Breast epithelium (tissue), 4 donors: ENCODE measurements around the gene USP2. TPM values are rescaled to one million over a fixed set of nuclear protein-coding genes. Genes with fewer than 3 reads are reported as not detected.

Experiments used
- DNase-seq, 2 donors: peaks; one replicate each; pipeline ENCODE4 v3.0.0-alpha.2; 2019; ENCODE audit warnings: low spot score in 2 of 2
- H3K27ac ChIP-seq, 2 donors: fragments of 200-600 bp; sonication (generic) in 1 of 2; one replicate each; pipeline ENCODE4 v1.5.1; 2016 to 2019; ENCODE audit warnings: mild to moderate bottlenecking in 1 of 2
- H3K27me3 ChIP-seq, 2 donors: fragments of 200-600 bp; sonication (generic) in 1 of 2; one replicate each; pipeline versions ENCODE4 v1.5.1 to v1.6.0; 2017 to 2019; ENCODE audit warnings: control low read depth in 1 of 2, mild to moderate bottlenecking in 1 of 2
- H3K36me3 ChIP-seq: fragments of 200-600 bp; one replicate; pipeline ENCODE4 v1.5.1; 2019
- H3K4me1 ChIP-seq, 2 donors: fragments of 200-600 bp; sonication (generic); one replicate each; pipeline ENCODE4 v1.5.1; 2016 to 2019; ENCODE audit warnings: control low read depth in 1 of 2
- H3K4me3 ChIP-seq, 3 donors: fragments of 200-600 bp; sonication (generic); 1 replicate in 2 of 3; 2 replicates in 1 of 3; pipeline ENCODE4 v1.5.1; 2016 to 2019; ENCODE audit warnings: mild to moderate bottlenecking in 3 of 3, moderate library complexity in 2 of 3
- H3K9me3 ChIP-seq, 2 donors: fragments of 200-600 bp; sonication (generic) in 1 of 2; one replicate each; pipeline ENCODE4 v1.5.1; 2016 to 2019; ENCODE audit warnings: control low read depth in 1 of 2
- CTCF ChIP-seq, 3 donors: fragments of 450-650 bp; IDR thresholded peaks; one replicate each; pipeline ENCODE4 v1.5.1; 2016 to 2017; ENCODE audit warnings: antibody characterized with exemption in 3 of 3, mild to moderate bottlenecking in 3 of 3, moderate library complexity in 3 of 3
- POLR2A ChIP-seq: fragments of 450-650 bp; IDR thresholded peaks from one replicate; pipeline ENCODE4 v1.6.1; 2016; ENCODE audit warnings: antibody characterized with exemption, mild to moderate bottlenecking, moderate library complexity
- POLR2AphosphoS5 ChIP-seq, 3 donors: sonication (generic); formaldehyde crosslinking; IDR thresholded peaks; one replicate each; pipeline ENCODE4 v1.6.1; 2017; ENCODE audit warnings: antibody characterized with exemption in 3 of 3
- intact Hi-C: fragments of 100-400 bp; cut with DNase I; formaldehyde crosslinking; loops from one replicate; pipeline ENCODE4 v1.15.1; 2023; ENCODE audit warnings: low total_unique reads
- total RNA-seq, 3 donors: library from RNA; depleted of rRNA; stranded (reverse); fragments of >200 nt; gene quantifications; one replicate each; pipeline ENCODE4 v1.1.0, GENCODE V29; 2016

Gene USP2
- total RNA-seq, 3 donors from 2014 or later = 0.48 to 3.8 (median 2.0) TPM

- H3K4me3 ChIP-seq = no peak overlapping the region
- H3K27me3 ChIP-seq = peaks cover 0 to 2% of the 10 kb centered on the region in 2 donors
- intact Hi-C loops = no loop called here
- TF ChIP-seq CTCF (IDR thresholded peaks at IDR 0.05) (no peak), POLR2A (no peak), POLR2AphosphoS5 (IDR thresholded peaks at IDR 0.05) (no peak)
- H3K4me1 ChIP-seq = peaks cover 8 to 16% of the 10 kb centered on the region in 2 donors
- no peaks in the 10 kb centered on the region for H3K36me3 ChIP-seq
- H3K27ac ChIP-seq = no peak overlapping the region
- no peaks in the 10 kb centered on the region for H3K9me3 ChIP-seq
- no peak for DNase-seq
These were observed 44.6 kb downstream of the USP2 start for GRCh38 chr11:119336744-119337469.

GRCh38 chr11:119335655-119336543 lies 45.6 kb downstream of the USP2 start:
- H3K4me1 ChIP-seq = peaks cover 8 to 16% of the 10 kb centered on the region in 2 donors
- TF ChIP-seq POLR2AphosphoS5 (IDR thresholded peaks at IDR 0.05) (no peak), CTCF (IDR thresholded peaks at IDR 0.05) (no peak), POLR2A (no peak)

GRCh38 chr11:119335091-119335654 lies 46.3 kb downstream of the USP2 start:
- no peaks in the 10 kb centered on the region for H3K9me3 ChIP-seq
- H3K27ac ChIP-seq = peak overlapping the region; percentile 94 to 95
- no peak for TF ChIP-seq POLR2AphosphoS5 (IDR thresholded peaks at IDR 0.05)
- no peak for TF ChIP-seq POLR2A
- no peak for TF ChIP-seq CTCF (IDR thresholded peaks at IDR 0.05)
- H3K4me1 ChIP-seq = peaks cover 8 to 15% of the 10 kb centered on the region in 2 donors
- intact Hi-C loops = no loop called here
- no peak for DNase-seq
- H3K27me3 ChIP-seq = peaks cover 0 to 2% of the 10 kb centered on the region in 2 donors
- H3K4me3 ChIP-seq = peak overlapping the region; percentile 86 to 99 (median 87)
- H3K36me3 ChIP-seq = no peaks in the 10 kb centered on the region

More at GRCh38 chr11:119335655-119336543, 45.6 kb downstream of the USP2 start:
- peak overlapping the region in 1 of 3 donors; percentile 99 for H3K4me3 ChIP-seq
- H3K27me3 ChIP-seq = peaks cover 0 to 2% of the 10 kb centered on the region in 2 donors
- H3K9me3 ChIP-seq = no peaks in the 10 kb centered on the region
- peak in 1 of 2 donors; percentile 37 for DNase-seq
- peak overlapping the region in 1 of 2 donors; percentile 95 for H3K27ac ChIP-seq
- intact Hi-C loops = no loop called here
- no peaks in the 10 kb centered on the region for H3K36me3 ChIP-seq

- intact Hi-C loops = no loop called here
- no peaks in the 10 kb centered on the region for H3K27me3 ChIP-seq
- H3K36me3 ChIP-seq = no peaks in the 10 kb centered on the region
- peak within 1 kb of the TSS; percentile 94 to 95 for H3K27ac ChIP-seq
- H3K4me3 ChIP-seq = peak within 1 kb of the TSS; percentile 86 to 99 (median 87)
- H3K4me1 ChIP-seq = peaks cover 8% of the 10 kb centered on the region in 2 donors
- H3K9me3 ChIP-seq = no peaks in the 10 kb centered on the region
- DNase-seq = peak; percentile 95 to 98
- TF ChIP-seq POLR2AphosphoS5 (IDR thresholded peaks at IDR 0.05) (peak; percentile 70 to 93 (median 76)), POLR2A (peak; percentile 69), CTCF (IDR thresholded peaks at IDR 0.05) (peak in 1 of 3 donors; percentile 16)
These were observed 47.1 kb downstream of the USP2 start, which contains the start of gene RNF26 for GRCh38 chr11:119334174-119334930. RNF26 (plus strand) TSS chr11:119334527; CDS start chr11:119335123, 596 bp downstream.
